HG02943 (cell line): Measurements from ENCODE around the gene LAMP5.

Experiments used
- ATAC-seq: cut with Tn5 transposase; IDR thresholded peaks from one replicate; pipeline ENCODE4 v1.9.1; 2021; ENCODE audit warnings: mild to moderate bottlenecking, low read depth, moderate library complexity; ENCODE audit not compliant: unreplicated experiment

LAMP5 gene

DNA sequence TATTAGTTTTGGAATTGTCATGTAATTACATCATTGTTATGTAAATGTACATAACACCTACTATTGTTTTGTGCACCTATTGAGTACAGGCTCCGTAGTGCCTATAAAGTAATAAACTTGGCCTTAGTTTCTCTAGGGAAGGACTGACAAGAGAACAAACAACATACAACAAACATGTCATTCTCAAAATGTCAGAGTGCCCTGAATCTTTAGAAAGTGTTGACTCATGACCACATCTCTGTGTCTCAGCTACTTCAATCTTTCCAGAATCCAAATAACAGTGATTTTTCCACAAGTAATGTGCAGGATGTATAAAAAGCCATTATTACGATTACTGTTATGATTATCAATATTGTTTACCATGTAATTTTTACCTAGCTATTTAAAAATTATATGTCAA, 17.2 kb downstream of the LAMP5 start:
- no peak for ATAC-seq

DNA sequence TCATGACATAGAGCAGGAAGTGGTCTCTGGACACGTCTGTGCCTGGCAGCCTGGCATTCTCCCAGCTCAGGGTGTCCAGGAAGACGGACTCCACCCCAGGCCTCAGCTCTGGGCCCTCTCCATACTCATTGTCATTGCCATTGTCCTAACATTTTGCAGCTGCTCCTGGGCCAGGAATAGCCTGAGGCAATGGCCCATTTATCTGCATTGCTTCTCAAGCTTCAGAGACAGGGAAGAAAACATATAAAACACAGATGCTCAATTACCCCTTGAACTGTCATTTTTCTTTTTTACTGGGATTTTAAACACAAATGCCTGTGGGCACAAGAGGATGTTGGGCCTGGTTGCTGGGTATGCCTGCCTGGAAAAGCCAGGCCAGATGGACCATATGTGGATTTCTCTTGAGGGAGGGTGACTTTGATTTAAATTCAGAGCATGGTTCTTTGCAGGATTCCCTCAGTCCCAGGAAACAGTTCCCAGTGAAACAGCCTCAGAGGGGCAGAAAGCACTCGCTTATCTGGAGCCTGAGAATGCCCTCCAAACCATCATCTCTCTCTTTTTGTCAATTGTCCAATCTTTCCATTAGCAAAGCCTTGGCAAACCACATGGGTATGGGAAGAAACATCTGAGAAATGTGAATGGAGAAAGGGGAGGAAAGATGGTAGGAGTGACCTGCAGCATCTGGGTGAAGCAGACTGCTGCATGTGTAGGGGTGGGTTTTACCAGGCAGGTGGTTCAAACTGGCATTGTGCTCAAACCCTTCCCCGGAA, 17.9 kb downstream of the LAMP5 start:
- ATAC-seq, result no peak

DNA sequence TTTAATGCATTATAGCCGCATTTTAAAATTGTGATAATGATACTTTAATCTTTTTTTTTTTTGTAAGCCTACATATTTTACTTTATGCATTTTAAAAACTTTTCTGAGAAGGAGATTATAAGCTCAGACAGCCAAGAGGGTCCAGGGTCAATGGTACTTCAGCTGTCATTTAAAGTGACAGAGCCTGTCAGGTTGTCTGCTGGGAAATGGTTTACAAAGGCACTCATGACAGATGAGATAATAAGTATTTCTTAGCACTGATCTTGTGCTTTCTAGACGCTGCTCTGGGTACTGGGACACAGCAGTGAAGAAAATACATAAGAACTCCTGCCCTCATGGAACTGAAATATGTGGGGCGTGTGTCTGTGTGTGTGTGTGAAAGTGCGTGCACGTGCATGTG, 19.6 kb downstream of the LAMP5 start:
- ATAC-seq, result no peak

DNA sequence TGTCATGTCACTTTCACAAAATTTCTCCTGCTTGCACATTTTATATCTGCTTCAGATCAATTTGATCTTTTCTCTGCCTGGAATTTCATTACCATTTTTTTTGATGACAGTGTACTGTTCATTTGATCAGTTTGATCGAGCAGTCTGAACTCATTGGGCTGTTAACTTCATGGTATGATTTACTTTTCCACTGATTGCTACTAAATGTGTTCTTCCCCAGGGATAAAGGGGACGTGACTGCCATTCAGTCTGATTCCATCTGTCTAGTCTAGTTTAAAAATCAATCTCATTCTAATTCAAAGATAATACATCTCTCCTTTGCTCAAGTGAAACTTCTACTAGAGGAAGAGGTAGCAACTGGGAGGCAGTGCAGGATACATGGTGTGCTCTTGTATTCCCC, 21.1 kb downstream of the LAMP5 start:
- ATAC-seq, result no peak

DNA sequence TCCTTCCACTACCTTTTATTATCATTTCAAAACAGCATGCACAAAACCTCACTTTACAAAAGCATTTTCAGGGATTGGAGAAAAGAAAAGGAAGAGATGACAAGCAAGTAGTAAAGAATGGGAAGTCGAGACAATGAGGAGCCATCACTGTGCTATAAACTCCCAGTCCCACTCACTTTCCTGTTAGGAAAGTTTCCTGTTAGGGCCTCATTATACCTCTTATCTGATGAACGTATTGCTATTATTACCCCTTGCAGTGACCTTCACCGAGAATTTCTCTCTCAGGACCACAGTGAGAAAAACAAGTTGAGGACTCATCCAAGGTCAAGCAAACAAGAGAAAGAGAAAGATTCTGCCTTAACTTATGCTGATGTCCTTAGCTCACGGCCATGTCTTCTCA, 28.8 kb downstream of the LAMP5 start:
- no peak for ATAC-seq

DNA sequence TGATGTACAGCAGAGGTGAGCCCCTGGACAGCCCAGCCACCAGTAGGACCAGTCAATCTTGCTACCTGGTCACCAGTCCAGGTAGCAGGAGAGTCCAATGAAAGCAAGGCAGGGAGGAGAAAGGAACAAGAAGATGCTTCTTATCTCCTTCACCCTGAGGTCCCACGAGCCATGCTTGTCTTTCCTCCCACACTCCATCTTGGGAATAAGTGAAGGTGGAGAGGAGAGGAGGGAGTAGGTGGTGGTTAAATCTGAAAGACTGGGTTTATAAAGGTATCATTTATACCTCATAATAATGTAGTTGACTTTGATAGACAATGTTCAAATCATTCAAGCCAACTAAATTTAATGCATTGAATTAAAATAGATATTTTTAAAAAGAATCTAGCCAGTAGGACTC, 35.9 kb downstream of the LAMP5 start:
- no peak for ATAC-seq

DNA sequence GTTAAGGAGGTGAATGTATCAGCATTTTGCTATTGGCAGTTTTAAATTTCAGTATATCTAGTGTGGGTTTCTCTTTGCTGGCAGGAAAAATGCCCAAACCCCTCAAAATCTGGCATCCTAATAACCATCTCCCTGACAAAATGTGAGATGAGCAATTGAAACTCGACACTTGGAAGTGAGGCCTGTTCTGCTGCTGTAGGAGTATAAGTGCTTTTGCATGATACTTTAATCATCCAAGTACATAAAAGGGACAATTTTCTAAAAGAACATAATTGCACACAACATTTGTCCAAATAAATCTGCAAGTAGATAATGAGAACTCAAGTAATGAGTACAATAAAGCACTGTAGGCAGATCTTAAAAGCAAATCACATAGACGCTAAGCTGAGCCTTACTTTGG, 36.5 kb downstream of the LAMP5 start:
- no peak for ATAC-seq

DNA sequence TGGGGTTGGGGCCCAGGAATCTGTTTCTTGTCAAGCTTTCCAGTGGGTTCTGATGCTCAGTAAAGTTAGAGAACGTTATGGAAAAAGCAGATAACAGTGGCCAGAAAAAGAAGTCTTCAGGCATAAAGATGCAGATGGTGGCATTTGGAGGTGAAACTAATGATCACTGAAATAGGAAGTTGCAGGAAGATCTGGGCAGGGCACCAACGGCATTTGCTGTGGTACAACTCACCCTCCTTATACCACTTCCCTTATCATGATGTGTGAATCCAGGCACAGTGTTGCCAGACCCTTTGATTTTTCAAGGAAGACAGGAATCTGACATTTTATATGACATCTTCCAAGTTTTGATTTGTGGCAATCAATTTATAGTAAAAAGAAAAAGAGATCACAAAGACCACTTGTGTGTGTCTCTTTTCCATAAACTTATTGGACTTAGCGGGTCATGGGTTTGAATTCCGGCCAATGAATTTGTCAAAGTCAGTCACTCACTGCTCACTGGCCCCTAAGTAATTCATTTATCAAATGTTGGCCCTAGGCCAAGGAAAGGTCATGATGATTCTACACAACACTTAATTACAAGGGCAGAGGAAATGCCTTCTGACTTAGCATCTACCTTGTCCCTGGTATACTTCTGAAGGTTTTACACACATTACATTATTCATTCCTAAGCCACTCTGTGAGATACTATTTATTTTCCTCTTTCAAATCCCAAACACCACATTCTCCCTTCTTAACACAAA, 37.6 kb downstream of the LAMP5 start:
- no peak for ATAC-seq

DNA sequence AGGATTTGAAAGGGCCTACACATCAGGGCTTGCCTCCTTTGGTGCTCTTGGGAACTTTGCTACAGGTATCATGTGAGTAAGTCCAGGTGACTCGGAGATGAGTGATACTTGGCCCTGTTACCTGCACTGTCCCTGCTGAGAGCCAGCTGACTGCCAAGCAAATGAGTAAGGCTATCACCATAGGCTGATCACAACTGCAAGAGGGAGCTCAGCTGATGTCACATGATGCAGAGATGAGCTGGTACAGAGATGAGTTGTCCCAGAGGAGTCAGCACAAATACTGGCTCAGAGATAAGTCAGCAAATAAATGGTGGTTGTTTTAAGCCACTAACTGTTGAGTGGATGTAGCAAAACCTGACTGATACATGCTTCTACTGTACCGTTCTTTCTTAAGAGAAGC, 41.4 kb downstream of the LAMP5 start:
- no peak for ATAC-seq

DNA sequence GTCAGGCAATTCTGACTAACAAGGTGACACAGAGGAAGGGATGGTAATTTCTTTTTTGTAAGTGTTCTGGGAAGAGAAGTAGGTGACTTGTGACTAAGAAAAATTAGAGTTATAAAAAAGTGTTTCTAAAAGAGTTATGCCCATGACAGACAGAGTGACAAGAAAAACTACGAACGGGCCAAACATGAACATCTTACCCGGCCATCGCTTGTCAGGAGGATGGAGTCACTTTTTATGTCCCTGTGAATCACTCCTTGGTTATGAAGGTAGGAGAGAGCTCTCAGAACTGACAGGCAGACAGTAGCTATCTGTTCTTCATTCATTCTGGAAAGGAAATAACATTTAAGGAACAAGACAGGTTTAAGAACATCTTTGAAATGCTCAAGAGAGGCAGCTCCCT, 43.0 kb downstream of the LAMP5 start:
- ATAC-seq, result no peak

DNA sequence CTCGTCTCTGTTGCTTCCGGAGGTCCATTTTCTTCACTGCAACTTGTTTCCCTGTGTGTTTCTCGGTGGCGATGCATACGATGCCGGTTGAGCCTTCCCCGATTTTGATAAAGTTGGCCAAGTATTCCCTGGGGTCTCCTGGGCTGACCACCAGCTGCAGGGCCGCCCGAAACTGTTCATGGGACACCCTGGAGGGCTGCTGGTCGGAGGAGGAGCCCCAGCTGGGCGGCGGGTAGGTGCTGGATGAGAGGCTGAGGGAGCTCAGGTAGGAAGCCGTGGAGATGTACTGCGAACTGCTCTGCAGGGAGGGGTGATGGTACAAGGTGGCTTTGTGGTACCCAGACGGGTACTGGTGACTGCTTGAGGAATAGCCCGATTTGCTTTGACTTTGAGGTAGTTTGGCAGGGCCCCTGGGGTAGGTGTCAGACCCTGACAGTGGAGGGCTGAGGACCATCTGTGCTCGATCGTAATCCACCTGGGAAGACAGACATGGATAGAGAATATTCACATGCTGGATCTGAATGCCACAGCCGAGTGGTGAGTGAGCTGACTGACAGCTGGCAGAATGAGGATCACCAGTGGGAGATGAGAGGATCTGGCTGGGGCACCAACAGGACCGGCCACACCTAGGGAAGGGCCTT, 51.6 kb downstream of the LAMP5 start:
- no peak for ATAC-seq

DNA sequence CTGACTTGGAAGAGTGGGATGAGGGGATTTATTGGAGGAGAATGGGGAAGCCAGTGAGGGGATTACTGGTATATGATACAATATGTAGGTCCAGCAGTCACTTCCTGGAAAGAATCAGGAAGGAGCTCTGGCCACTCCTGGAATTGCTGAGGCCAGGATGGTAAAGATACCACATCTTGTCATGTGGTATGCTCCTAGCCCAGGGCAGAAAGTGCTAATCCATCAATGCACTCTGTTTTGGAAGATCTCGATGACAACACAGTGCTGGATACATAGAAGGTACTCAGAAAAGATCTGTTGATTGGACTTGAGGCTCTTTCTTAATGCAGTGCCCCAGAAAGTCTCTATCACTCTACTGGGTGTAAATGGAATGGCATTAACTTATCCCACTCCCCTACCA, 52.6 kb downstream of the LAMP5 start:
- no peak for ATAC-seq

DNA sequence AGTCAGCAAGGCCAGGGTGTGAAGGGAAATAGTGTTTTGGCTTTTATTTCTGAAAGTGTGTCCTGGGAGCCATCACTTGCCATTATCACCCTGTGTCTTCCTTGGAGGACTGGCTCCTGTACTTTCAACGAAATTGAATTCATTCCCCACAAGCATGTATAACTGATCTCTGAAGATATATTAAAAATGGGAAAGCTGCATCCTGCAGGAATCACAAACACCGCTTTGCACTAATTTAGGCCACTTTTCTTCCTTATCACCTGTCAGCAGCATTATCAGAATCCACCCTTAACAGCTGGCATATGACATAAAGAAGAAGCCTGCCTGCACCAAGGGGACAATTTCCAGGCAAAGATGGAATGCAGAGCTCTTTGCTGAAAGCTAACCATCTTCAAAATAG, 56.2 kb downstream of the LAMP5 start:
- no peak for ATAC-seq

DNA sequence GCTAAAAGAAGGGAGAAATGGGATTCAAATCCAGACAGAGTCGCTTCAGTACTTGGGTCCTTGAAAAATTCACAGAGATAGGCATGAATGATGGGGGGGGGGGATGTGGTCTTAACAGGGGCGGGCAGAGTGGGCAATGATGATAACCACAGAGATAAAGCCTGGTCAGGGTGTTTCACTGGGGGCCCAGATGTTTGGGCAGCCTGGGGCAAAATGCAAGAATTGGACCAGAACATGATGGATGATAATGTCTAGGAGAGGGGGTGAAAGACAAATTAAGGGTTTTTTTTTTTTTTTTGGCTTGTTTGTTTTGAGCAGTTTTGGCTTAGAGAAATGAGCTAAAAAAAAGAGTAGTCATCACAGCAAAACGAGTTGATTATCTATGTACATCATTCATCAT, 57.4 kb downstream of the LAMP5 start:
- no peak for ATAC-seq

DNA sequence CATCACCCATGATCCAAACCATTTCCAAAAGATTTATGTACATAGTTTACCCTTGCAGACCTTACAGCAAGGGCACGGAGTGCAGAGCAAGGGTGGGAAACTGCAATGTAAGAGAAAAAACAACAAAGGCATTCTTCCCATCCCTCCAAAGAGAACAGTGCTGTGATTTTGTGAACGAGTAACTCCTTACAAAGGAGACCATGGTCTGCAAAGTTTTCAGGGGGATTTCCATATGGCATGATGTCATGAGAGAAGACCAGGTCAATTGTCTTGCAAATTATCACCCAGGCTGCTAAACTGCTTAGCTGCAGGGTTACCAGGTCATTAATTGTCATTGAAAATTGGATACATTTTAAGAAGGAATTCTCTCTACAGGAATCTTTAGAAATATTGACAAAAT, 58.3 kb downstream of the LAMP5 start:
- no peak for ATAC-seq

DNA sequence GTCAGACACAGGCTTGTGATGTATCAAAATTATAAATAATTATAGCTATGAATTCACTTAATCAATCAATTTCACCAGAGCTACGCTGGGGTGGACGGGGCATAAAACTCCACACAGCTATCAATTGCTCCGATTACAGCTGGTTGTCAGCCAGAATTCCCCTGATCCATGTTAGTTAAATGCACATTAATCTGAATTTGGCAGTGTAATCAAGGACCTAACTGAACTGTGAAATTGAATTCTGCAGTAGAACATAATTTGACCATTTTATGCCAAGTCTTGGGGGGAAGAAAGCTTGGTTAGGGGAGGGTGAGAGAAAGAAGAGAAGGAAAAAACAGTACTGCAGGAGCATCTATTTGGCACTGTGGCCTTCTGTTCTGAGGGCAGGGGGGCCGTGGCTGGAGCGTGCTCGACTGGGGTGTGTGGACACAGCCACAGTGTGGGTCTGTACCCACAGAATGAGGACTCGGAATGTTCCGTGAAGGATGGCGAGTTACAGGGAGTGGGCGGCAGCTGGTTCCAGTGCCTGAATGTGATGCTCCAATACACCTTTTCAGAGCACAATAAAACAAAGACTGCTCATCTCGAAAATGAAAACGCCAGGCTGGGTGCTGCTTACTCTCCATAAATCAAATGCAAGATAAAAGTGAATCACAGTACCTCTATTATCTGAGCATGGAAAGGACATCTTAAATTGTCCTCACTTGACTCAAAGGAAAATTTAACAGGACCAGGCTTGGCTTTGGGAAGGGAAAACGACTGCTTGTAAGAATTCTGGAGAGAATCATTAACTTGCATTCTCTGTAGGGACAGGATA, 59.2 kb downstream of the LAMP5 start:
- ATAC-seq, result no peak

DNA sequence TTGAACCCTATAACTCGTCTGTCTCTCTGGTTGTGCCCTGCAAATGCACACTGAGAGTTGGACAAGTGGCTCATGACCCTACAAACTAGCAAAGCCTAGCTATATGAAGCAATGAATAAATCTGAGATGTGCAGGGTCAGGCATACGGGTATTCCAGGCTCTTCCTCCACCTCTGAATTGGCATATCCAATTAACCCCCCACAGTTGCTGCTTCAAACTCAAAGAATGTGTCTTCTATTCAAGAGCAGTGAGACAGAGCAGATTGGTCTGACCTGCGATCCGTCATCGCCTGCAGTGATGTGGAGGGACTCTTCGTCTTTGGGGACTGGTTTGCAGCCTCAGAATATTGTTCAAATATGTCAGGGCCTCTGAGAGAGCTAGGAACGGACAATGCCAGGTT, 59.8 kb downstream of the LAMP5 start:
- no peak for ATAC-seq

DNA sequence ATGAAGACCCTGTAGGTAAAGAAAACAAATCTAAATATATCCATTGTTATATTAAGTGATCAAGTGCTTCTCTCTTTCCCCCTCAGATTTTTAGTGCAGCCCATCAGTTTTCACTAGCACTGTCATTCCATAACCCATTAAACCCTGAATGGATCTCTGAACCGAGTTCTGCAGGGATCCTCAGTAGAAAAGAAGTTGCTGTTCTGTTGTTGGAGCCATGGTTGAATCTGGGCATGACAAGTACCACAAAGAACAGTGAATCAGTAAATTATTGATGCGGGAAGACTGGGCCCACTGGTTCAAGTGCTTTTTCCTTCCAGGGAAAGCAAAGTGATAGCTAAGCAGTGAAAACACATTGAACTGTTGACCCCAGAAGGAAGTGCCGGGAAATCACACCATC, 60.4 kb downstream of the LAMP5 start:
- ATAC-seq, result no peak

DNA sequence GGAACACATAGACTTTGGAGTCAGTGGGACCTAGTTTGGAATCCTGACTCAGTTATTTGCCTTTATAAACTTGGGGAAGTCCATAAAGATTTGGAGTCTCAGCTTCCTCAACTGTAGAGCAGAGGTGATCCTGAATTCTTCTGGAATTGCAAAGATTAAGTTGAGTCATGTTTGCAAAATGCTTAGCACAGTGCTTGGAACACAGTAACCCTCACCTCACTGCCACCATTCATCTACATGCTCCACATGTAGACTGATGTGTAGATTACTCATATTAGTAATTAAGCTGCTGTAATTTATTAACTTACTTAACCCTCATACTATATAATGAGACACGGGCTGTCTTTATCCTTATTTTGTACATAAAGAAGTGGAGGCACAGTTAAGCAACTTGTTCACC, 61.4 kb downstream of the LAMP5 start:
- ATAC-seq, result no peak

DNA sequence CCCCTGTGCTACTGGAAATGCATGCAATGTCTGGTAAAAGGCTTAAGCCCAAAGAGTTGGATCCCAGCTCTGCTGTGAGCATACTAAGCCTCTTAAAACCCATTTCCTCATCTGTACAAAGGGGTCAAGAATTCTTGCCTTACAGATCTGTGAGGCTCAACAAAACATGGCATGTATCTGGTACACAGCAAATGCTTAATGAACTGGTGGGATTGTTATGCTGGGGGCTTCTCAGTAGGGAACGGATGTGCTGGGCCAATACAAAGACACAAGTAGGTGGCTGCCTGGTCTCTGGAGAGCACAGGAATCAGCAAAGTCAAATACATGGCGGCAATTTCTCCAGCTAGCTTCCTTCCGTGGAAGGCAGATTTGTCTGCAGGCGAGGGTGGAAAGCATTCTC, 62.3 kb downstream of the LAMP5 start:
- ATAC-seq, result no peak

DNA sequence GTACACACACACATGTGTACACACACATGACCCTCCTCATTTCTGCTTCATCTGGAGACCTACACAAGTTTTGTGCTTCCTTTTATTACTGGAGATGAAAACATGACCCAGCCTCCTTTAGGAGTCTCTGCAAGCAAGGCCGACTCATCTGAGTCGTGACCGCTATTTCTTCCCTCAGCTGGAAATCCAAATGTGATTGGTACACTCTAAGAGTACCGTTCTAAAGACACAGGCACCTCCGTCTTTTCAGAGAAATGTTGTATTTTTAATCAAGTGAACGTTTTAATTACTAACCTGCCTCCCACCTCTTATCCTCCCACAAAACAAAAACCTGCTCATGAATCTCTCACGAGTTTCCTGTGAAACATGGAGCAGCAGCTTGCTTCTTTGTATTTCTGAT, 63.0 kb downstream of the LAMP5 start:
- ATAC-seq, result no peak
